ENCODE measurements around the gene C9orf78.

- TF ChIP-seq SUZ12 (IDR thresholded peaks at IDR 0.05): no peak
- no peak for TF ChIP-seq HDGF (IDR thresholded peaks at IDR 0.05; ENCODE audit: borderline replicate concordance)
- no peak for TF ChIP-seq FOXK2 (IDR thresholded peaks at IDR 0.05)
- TF ChIP-seq TARDBP (IDR thresholded peaks at IDR 0.05): no peak
- no peak for TF ChIP-seq NFRKB (IDR thresholded peaks at IDR 0.05)
Measured at GRCh38 chr9:129854588-129855110, 19.6 kb upstream of the C9orf78 start.
